Measurements from ENCODE around the gene PDE1C.
A peak's percentile ranks its signal among the peaks of the same experiment; 100 is the strongest.
"Not testable (repeated sequence)": the region's sequence is repeated elsewhere in the genome, so short reads cannot be mapped to it uniquely, and the experiment has no call there.

Gene PDE1C

GRCh38 chr7:31850066-31850465, 220.1 kb downstream of the PDE1C start:
- DNase-seq (ENCODE audit: low spot score) = no peak

- DNase-seq (ENCODE audit: low spot score) = no peak
Measured at GRCh38 chr7:31835471-31835870, 234.7 kb downstream of the PDE1C start.

GRCh38 chr7:31833625-31834024, 236.6 kb downstream of the PDE1C start:
- not testable (repeated sequence) for DNase-seq (ENCODE audit: low spot score)

GRCh38 chr7:31828520-31828919, 241.7 kb downstream of the PDE1C start:
- no peak for DNase-seq (ENCODE audit: low spot score)

GRCh38 chr7:31825576-31825975, 244.6 kb downstream of the PDE1C start:
- no peak for DNase-seq (ENCODE audit: low spot score)

- DNase-seq (ENCODE audit: low spot score) = no peak
Measured at GRCh38 chr7:31819031-31819430, 251.2 kb downstream of the PDE1C start.

- no peak for DNase-seq (ENCODE audit: low spot score)
Measured at GRCh38 chr7:31816810-31817209, 253.4 kb downstream of the PDE1C start.

- no peak for DNase-seq (ENCODE audit: low spot score)
Measured at GRCh38 chr7:31815796-31816195, 254.4 kb downstream of the PDE1C start.

GRCh38 chr7:31814187-31814586, 256.0 kb downstream of the PDE1C start:
- no peak for DNase-seq (ENCODE audit: low spot score)

GRCh38 chr7:31811650-31812461, 258.4 kb downstream of the PDE1C start:
- no peak for DNase-seq (ENCODE audit: low spot score)

- DNase-seq (ENCODE audit: low spot score) = no peak
Measured at GRCh38 chr7:31805209-31805818, 264.9 kb downstream of the PDE1C start.

- DNase-seq (ENCODE audit: low spot score) = no peak
Measured at GRCh38 chr7:31796375-31796774, 273.8 kb downstream of the PDE1C start.

- no peak for DNase-seq (ENCODE audit: low spot score)
Measured at GRCh38 chr7:31794851-31795344, 275.3 kb downstream of the PDE1C start.

GRCh38 chr7:31791881-31792280, 278.3 kb downstream of the PDE1C start:
- no peak for DNase-seq (ENCODE audit: low spot score)

- no peak for DNase-seq (ENCODE audit: low spot score)
Measured at GRCh38 chr7:31788883-31789680, 281.1 kb downstream of the PDE1C start.

GRCh38 chr7:31788445-31788844, 281.8 kb downstream of the PDE1C start:
- DNase-seq (ENCODE audit: low spot score) = no peak

GRCh38 chr7:31786326-31786725, 283.9 kb downstream of the PDE1C start:
- DNase-seq (ENCODE audit: low spot score) = no peak

- DNase-seq (ENCODE audit: low spot score) = peak; percentile 81
Measured at GRCh38 chr7:31785101-31785500, 285.1 kb downstream of the PDE1C start.

GRCh38 chr7:31783221-31783620, 287.0 kb downstream of the PDE1C start:
- DNase-seq (ENCODE audit: low spot score) = no peak

GRCh38 chr7:31782411-31782991, 287.7 kb downstream of the PDE1C start:
- DNase-seq (ENCODE audit: low spot score) = peak; percentile 45

- no peak for DNase-seq (ENCODE audit: low spot score)
Measured at GRCh38 chr7:31778296-31778695, 291.9 kb downstream of the PDE1C start.

- no peak for DNase-seq (ENCODE audit: low spot score)
Measured at GRCh38 chr7:31776616-31777015, 293.6 kb downstream of the PDE1C start.

Data from cerebellar cortex (tissue), 1 donor.